Fibroblast of gingiva (primary cell): ENCODE data around the gene VEGFA.
"Not testable (repeated sequence)": the region's sequence is repeated elsewhere in the genome, so short reads cannot be mapped to it uniquely, and the experiment has no call there.

Source experiments
- DNase-seq: peaks from one replicate; pipeline ENCODE4 v3.0.0-alpha.2; 2011; ENCODE audit warnings: low read depth

Gene VEGFA

DNA sequence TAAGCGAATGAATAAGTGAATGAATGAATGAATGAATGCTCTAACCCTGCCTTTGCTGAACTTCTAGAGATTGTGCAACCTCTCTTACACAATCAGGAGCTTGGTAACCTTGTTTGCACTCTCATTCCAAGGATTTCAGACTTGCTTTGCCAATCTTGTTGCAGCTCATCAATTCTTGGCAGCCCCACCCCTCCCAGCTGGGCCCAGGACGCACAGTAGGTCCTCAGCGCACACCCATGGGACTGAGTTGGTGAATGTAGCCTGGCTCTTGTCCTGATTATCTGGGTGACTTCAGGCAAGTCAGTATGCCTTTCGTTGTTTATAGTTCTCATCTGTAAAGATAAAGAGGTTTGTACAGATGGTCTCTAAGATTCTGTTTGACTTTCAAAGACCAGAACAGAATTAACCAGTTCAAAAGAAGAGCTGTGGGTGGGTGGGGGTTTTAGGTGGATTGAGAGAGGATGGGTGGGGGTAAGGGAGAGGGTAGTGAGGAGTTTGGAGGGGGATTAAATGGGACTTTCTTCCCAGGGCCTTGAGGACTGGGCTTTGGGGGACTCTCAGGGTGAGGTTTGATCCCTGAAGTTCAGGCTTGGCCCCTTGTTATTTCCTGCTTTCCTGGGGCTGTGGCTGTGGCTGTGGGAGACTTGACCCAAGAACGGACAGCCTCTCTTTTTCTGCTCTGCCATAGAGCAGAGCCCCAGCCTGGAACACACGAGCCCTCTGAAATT is 33.2 kb downstream of the VEGFA start:
- peak; percentile 61 for DNase-seq

DNA sequence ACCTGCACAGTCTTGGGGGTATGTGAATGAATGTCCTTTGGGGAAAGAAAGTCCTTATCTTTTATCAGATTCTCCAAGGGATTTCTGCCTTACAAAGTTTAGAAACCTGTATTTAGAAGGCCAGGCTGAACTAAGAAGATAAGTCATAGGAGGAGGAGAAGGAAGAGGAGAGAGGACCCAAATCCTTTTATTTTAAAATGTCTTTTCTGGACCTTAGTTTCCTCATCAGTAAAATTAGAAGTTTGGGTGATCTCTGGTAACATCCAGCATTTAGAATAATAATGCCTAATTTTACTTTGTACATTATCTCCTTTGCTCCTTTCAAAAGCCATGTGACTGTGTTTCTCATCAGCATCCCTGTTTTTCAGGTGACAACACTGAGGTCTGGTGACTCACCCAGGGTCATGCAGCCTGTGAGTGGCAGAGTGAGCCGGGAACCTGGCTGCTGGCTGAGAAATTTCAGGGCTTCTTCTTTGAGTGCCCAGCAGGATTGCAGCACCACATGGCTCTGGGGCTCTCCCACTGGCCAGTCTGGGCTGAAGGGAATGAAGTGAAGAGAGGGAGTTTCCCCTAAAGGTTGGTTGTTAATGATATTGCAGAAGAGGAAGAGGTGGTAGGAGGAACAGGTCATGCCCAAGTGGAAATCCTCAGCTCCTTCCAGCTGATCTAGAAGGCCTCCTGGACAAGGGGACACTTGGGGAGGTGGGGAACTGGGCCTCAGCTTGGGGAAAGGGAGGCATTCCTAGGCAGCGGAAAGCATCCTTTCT is 34.0 kb downstream of the VEGFA start:
- DNase-seq = no peak

DNA sequence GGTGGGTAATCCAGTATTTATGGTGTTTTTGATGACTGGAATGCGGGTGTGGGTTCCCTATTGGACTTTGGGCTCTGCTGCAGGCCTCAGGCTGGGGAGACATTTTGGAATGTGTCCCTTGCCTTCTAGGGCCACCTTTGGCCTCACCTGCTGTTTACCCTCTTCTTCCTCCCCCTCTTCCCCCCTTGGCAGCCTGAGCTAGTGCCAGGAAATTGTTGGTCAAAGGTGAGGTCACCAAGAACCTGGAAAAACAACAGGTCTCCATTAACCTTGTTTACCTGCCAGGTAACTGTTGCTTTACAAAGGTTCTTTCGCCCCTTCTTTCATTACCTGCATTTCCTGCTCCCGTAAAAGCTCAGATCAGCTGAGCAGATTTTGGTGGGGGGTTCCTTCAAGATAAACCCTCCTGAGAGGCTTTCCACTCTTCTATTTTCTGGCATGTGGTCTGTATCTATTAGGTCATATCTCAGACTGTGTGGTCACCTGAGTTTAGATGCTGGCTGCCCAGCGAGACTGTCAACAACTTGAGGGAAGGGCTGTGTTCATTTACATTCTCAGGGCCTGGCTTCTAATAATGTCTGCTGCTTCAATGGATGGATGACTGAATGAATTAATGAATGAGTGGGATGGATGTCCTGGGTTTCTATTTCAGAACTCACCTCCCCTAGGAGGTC is 34.7 kb downstream of the VEGFA start:
- no peak for DNase-seq

DNA sequence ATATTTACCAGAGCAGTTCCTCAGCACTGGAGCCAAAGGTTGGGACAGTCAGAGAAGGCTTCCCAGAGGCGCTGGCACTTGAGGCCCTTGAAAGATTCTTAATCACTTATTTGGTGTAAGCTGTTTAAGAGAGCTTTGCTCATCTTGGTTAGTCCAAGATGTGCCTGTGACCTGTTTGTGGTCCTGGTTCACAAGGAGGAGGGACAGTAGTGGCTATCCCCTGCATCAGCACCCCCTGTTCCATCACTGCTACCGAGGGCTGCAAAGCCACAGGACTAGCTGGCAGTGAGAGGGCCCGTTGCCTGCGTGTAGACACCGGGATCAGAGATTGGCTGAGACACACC is 35.7 kb downstream of the VEGFA start:
- DNase-seq = no peak

DNA sequence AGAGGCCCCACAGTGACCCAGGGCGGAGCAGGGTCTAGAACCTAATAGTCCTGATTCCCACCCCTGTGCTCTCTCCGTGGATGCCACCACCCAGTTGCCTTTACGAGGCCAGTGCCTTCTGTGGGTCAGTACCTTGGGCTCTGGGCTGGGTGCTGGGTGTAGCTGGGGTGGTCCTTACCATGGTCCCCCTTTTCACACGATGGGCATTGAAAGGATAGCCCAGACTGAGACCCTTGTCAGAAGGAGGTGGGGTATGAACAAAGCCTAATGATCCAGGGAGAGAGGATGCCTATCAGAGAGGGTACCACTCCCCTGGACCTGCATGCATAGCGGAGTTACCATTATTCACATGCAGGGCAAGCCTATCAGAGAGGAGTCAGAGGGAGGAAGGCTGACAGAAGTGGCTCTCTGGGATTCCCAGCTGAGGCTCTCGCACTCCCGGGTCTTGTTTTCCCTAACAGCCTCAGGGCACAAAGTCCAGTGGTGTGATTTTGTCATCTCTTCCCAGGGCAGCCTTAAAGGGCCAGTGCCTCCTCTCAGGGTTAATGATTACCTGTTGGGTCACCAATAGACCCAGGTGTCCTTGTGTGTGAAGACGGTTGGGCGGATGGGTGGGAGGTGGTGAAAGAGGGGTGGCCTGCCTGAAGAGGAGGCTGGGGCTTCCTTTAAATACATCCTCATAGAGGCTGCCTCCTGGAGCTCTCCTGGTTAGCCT is 36.2 kb downstream of the VEGFA start:
- DNase-seq = peak; percentile 27

DNA sequence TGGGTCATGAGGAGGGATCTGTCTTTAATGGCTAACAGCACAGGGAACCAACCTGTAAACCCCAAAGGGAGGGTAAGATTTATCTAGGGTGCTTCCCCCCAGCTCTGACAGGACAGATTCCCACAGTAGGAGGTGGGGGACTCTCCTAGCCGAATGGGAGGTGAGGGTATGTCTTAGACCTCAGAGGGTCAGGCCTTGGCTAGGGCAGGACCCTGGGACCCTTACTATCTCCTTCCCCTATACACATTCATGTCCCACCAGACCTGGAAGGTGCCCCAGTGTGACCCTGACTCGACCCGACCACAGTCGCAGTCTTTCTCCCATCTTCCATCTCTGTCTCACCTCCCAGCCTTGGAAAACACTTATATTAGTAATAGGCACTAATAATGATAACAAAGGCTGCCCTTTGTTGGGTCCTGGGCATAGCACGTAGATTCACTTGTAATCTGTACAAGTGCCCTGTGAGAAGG is 36.8 kb downstream of the VEGFA start:
- no peak for DNase-seq

DNA sequence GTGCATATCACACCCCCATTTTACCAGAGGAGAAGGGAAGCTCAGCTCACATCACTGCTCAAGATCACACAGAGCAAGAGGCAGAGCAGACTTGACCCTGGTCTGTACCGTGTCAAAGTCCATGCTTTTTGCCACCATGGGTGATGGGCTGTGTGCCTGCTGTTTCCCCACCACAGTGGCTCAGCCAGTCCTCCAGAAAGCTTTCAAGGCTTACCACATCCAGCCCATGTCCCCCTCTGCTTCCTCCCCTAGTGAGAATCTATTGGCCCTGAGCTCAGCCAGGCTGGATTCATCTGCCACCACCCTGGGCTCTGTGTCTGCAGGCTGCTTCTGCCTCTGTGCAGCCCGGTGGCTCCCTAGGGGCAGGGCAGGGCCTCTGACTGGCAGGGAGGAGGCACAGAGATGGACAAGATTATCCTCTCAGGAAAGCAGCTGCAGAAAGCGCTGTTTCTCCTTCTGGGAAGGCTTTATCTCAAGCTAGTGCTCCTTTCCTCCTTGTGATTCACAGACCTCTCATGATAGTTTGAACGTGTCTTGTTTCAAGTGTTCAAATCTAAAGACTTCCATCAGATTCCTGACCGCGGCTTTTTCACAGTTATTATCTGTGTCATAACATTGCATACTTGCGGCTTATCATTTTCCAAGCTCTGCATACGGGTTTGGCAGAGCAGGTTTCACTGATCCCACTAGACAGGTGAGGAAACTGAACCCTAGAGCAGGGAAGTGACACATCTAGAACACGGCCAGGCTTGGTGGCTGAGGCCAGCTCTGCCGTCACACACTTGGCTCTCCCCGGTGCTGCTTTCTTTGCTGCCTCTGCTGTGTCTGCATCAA is 37.4 kb downstream of the VEGFA start:
- DNase-seq = no peak

DNA sequence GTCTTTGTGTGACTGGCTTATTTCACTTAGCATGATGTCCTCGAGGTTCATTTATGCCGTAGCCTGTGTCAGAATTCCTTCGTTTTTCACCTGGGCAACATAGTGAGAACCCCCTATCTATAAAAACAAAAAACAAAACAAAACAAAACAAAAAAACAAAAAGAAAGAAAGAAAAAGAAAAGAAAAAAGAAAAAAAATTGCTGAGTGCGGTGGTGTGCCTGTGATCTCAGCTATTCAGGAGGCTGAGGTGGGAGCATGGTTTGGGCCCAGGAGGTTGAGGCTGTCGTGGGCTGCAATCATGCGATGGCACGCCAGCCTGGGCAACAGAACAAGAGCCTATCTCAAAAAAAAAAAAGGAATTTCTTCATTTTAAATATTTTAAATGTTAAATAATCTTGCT is 38.4 kb downstream of the VEGFA start:
- no peak for DNase-seq

DNA sequence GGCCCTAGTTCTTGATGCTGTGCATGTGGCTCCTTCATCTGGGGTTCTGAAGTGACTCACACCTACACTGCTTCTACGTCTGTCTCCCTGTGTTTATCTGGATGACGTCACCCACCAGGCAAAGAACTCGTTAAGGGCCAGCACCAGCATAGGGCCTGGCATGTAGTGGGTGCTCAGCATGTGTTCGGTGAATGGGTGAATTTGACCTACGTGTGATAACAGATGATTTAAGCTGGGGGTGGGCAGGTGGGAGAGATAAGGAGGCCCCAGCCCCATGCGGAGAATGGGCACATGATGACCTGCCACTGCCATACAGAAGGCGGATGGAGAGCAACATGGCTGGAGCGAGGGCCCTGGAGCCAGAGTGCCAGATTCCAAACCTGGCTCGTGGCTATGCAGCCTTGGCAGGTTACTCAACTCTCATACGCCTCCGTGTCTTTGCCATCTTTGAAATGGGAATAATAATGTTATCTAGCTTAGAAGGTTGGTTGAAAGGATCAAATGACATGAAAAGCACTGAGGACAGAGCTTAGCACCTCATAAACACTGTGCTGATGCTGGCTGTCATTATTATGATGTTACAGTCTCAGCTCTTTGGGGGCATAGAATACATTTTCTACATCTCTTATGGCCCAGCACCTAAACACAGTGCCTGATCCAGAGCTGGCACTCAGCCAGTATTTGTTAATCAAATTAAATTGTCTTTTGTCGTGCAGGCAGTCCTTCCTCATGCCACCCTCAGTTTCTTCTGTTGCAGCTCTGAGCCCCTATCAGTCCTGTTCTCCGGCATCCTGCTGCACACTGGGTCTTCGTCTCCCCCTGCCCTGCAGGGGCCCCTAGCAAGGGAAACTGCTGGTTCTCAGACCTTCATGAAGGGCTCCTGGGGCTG is 39.6 kb downstream of the VEGFA start:
- no peak for DNase-seq

DNA sequence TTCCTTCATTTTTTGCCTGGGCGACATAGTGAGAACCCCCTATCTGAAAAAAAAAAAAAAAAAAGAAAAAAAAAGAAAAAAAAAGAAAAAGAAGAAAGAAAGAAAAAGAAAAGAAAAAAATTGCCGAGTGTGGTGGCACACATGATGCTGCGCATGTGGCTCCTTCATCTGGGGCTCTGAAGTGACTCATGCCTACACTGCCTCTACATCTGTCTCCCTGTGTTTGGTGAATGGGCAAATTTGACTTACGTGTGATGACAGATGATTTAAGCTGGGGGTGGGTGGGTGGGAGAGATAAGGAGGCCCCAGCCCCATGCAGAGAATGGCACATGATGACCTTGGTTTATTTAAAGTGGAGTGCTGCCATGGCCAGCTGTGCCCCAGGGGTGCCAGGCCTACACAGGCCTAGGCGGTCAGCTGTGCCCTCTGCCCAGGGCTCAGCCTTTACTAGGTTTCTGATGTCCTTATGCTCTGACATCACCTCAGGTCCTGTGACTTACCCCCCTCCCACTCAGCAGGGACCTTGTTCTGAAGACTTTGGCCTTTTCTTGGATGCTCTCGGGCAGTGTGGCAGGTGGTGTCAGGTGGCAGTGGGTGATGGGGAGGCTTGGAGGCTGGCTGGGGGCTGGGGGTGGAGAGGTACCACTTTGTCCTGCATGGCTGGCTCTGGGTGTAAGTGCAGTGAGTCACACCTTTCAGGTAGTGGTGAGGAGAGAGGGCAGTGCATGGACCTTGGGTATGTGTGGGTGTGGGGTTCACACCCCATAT is 41.1 kb downstream of the VEGFA start:
- no peak for DNase-seq

DNA sequence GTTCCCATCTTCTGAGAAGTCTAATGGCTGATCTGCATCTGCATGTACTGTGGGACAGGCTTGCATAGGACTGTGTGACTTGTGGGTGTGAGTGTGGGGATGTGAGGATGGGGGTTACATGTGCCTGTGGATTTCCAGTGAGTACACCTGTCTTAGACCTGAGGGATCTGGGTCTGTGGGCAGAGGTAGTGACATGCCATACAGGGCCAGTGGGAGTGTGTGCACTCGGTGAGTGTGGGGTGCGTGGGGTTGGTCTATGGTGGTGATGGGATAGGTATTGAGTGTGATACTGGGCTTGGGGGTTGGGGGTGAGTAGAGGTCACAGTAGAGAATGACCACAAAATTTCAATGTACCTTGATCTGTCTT is 41.7 kb downstream of the VEGFA start:
- DNase-seq = no peak

DNA sequence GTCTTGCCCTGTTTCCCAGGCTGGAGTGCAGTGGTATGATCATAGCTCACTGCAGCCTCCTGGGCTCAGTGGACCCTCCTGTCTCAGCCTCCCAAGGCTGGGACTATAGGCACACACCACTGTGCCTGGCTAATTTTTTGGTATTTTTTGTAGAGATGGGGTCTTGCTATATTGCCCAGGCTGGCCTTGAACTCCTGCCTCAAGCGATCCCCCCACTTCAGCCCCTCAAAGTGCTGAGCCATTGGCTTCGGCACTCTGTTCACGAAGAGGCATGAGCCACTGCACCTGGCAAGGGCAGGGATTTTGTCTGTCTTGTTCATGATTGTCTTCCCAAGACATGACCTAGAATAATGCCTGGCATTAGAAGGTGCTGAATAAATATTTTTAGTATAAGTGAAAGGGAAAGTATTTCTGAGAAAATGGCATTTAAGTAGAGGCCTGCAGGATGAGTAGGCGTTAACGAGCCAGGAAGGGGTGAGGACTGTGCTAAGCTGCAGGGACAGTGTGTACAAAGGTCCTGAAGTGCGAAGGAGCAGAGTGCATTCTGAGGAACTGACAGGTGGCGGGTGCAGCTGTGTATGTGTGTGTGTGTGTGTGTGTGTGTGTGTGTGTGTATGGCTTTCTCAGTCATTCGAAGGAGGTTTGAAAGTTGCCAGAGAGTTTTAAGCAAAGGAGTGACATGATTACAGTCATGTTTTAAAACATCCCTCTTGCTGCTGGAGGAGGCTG is 43.0 kb downstream of the VEGFA start:
- no peak for DNase-seq

DNA sequence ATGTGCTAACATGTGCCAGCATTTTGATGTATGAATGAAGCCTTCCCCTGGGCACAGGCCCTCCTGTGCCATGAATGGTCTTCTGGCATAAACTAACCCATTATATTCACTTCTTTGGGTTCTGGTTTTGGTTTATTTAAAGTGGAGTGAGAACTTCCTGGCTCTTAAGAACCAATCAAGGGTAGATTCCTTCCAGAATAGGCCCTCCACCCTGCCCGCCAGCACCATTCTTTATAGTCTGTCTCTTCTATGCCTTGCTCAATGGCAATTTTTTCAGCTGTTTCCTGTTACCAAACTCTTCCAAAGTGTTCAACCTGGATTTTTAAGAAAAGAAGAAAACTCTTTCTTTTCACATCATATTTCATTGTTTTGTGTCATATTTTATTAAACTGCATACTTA is 44.1 kb downstream of the VEGFA start:
- no peak for DNase-seq

DNA sequence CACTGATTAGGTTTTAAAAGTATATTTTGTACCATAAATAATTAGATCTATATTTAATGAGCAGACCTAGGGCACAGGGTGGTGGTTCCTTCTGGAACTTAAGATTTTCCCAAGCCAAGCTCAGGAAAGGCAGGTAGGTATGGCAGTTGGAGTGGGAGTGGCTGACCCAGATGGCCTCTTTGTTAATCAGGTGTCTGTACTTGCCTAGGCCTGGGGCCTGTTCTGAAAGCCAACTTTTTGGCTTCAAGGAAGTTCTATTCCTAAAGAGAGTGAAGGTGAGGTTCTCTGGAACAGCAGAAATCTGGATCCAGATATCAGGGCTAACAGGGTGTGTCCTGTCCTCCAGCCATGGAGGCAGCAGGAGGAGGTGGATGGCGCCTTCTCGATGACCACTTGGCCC is 44.9 kb downstream of the VEGFA start:
- no peak for DNase-seq

DNA sequence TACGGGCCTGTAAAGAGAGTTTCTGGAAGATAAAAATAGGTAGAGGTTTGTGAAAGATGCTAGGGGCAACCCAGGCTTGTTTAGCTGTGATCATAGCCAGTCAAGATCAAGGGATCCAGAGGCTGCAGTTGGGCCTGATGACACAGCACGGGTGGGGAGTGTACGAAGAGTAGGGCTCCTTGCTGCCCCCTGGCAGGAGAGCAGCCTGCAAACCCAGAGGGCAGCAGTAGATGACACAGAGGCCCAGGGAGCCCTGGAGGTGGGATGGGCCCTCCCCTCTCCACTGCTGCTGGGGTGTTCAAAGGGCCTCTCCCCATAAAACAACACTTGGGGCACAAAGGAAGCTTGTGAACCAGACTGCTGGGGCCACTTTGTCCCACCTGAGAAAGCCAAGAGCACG is 47.2 kb downstream of the VEGFA start:
- peak; percentile 35 for DNase-seq

DNA sequence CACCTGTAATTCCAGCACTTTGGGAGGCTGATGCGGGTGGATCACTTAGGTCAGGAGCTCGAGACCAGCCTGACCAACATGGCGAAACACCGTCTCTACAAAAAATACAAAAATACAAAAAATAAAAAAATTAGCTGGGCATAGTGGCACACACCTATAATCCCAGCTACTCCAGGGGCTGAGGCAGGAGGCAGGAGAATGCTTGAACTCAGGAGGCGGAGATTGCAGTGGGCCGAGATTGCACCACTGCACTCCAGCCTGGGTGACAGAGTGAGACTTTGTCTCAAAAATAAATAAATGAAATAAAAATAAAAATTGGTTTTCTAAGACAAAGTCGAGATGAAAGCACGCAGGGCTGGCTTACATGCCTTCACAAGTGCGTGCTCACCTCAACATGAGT is 49.0 kb downstream of the VEGFA start:
- not testable (repeated sequence) for DNase-seq

DNA sequence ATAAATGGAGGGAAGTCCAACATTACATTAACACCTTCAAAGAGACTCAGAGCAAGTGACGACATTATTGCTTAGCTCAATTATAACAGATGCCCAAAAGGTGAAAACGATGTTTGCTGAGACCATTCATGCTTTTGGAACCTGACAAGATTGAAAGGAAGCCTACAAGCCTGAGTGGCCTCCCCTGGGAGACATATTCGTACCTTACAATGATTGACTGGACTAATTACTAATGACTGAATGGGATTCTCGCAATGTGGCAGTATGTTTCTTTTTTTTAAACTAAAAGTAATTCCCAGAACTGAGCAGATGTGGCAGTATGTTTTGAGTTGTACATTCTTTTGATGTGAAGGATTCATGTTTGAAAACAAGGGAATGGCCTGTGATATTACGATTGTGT is 49.9 kb downstream of the VEGFA start:
- no peak for DNase-seq

DNA sequence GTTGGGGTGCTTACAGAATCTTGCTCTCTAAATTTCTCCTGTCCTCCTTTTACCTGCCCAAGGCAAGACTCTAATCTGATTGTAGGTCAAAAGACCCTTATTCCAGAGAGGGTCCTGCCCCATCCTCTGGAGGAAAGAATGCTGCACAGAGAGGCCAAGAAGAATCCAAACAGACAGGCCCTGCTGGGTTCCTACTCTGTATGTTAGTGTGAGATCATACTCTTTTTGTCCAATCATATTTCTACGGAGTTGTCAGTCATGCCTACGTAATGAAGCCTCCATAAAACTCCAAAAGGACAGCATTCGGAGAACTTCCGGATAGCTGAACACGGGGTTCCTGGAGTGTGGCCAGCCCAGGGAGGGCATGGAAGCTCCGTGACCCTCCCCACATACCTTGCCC is 50.5 kb downstream of the VEGFA start:
- DNase-seq = no peak
